Activated effector memory CD4-positive, alpha-beta T cell treated with Interleukin-2 at 50 U/mL for 16 hours (primary cell): ENCODE data around the gene TASOR2.

ENCODE experiments used
- DNase-seq: peaks from one replicate; pipeline ENCODE4 v3.0.0-alpha.2; 2020

Gene TASOR2

DNA sequence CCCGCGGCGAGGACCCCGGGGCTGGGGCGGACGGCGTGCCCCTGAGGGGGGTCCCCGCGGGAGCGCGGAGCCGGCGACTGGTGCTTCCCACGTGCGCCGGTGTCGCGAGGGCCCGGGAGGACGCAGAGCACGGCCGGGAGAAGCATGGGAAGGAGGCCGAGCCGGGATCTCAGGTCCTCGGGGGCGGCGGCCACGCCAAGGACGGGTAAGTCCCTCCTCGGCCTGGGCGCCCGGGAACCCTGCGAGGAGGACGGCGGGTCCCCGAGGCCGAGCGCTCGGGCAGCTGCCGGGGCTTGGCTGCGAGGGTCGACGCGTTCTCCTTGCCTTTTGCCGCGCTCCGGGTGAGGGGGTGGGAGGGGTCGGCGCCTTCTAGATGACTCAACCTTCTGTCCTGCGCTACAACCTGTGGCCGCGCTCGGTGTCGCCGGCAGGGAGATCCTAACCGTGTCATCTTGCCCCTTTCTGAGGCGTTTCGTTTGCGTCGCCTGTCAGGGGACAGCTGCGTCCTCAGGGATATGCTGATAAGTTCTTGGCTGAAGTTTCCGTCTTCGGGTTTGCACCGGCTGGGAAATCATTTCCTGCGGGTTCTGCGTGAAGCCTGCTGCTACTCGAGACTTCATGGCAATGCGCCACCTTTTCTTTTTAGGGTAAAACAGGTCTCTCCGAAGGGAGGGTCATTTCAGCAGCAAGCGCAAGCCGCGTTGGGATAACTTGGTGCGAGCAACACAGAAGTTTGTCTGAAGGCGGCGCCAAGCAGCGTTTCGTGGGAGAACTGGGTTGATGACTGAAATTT is 529 bp downstream of the TASOR2 start:
- DNase-seq: peak; percentile 63

DNA sequence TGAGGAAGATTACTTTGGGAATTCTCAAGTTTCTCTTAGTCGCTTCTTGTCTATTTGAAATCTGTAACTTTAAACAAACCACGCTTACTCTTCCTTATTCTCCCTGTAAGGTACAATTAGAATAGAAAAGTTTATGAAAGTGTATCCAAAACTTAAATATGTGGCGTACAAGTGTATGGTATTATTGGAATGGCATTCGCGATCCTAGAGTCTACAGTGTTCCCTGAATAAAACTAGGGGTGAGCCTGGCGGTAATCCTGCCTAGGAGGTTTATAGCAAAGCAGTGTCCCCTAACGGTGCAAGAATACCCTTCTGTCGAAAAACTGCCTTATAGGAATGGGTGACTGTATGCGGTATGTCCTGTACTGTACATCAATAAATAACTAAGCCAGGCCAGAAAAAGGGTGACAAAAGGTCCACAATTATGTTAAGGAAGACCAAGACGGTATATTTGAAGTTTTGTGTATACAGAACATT is 1.2 kb downstream of the TASOR2 start:
- no peak for DNase-seq

DNA sequence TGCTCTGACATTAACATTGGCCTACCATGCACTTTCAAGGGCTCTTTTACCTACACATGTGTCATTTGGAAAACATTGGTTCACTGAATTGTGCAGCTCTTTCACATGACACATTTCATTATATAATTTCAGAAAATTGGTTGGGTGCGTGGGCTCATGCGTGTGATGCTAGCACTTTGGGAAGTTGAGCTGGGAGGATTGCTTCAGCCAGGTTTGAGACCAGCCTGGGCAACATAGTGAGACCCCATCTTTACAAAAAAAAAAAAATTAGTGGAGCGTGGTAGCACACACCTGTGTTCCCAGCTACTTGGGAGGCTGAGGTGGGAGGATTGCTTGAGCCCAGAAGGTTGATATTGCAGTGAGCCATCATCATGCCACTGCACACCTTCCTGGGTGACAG is 3.9 kb downstream of the TASOR2 start:
- no peak for DNase-seq

DNA sequence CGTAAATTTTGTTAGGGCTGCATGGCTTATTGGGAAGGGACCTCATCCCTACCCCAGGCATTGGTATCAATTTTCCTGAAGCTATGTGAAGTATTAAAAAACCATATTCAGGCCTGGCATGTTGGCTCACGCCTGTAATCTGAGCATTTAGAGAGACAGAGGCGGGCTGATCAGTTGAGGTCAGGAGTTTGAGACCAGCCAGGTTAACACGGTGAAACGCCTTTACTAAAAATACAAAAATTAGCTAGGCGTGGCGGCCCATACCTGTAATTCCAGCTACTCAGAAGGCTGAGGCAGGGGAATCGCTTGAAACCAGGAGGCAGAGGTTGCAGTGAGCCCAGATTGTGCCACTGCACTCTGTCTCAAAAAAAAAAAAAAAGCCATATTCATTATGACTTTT is 7.1 kb downstream of the TASOR2 start:
- DNase-seq: no peak

DNA sequence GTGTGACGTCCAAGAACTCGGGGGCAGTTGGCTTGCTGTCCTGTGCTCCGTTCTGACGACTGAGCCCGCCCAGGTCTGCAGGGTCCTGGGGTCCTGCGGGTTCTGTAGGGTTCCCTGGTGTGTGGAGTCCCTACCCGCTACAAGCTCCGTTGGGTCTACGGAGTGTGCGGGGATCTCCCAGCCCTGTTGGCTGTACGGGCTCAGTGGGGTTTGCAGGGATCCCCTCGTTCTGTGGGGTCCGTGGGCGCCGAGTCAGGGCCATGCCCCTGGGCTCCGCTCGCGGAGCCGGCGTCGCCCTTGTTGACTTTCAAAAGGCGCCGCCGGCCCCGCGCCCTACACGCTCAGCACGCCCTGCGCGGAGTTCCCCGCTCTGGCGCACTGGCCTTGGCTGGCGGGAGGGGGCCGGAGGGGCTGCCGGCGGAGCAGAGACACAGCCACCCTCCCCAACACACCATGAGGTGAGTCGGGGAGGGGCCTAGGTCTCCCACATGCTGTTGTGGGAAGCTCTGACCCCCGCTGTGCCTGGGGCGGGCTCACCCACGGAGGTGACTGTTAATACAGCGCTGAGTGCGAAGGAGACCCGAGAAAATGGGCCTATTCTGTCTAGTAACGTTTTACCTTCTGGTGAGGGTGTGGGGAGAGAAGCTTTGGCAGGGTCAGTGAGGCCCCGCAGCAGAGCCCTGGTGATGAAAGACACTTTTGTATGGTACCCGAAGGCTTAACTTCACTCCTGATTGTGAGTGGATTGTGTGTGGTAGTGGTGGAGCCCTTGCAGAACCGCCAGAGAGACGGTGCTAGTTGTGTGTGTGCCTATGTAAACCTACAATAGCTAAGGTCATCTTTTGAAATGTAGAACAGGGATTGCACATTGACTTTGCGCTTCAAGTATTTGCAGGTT is 8.1 kb downstream of the TASOR2 start:
- DNase-seq: peak; percentile 20

DNA sequence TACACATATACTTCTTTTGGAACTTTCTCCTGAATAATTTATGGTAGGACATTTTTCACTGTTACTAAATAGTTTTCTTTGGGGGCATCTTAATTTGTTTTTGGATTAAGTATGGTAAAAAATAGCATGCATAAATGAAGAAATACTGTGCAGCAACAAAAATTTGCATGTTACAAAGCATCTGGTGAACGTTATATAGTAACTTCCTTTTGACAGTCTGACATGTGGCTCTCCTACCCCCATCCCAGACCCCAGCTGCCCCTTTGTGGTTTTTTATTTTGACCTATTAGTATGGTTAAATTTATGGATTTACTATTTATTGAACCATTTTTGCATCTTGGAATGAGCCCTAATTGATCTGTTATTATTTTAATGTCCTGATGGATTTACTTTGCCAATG is 9.9 kb downstream of the TASOR2 start:
- DNase-seq: no peak

DNA sequence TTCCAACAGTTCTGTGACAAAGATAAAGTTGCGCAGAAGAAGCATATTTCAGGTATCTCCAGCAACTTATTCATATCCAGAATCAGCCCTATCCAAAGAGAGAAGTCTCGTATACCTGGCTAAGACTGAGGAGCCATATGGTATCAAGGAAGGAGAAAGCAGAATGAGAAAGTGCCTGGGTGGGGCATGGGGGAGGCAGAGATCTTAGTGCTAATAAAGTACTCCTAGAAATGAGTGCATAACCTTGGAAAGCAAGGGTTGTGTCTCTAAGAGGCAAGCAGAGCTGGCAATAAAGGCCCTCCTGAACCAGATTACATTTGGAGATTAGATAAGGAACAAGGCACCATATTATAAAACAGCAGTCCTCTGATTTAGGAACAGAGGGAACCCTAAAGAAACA is 12.7 kb downstream of the TASOR2 start:
- no peak for DNase-seq

DNA sequence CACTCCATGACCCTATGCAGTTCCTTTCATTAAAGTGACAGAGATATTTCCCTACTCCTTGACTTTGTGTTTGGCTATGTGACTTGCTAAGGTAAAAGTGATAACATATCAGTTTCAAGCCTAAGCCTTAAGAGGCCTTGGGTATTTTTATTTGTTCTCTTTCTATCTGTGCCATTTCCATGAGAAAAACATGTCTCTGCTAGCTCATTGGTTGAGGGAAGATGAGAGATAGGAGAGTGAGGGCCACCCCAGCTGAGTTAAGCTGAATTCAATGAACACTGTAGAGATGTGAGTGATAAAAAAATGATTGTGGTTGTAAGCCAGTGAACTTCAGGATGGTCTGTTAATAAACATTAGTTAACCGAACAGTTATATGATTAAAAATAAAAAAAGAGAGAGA is 13.4 kb downstream of the TASOR2 start:
- no peak for DNase-seq

DNA sequence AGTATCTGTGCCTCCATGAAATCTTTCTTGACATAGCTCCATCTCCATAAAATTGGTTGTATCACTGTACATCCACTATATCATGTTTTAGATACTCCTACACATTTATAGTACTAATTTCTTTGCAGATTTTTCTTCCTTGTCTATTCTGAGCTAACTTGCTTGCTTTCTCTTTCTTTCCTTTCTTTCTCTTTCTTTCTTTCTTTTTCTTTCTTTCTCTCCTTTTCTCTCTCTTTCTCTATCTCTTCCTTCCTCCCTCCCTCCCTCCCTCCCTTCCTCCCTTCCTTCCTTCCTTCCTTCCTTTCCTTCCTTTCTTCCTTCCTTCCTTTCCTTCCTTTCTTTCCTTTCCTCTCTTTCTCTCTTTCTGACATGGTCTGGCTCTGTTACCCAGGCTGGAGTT is 23.7 kb downstream of the TASOR2 start:
- DNase-seq: no peak

DNA sequence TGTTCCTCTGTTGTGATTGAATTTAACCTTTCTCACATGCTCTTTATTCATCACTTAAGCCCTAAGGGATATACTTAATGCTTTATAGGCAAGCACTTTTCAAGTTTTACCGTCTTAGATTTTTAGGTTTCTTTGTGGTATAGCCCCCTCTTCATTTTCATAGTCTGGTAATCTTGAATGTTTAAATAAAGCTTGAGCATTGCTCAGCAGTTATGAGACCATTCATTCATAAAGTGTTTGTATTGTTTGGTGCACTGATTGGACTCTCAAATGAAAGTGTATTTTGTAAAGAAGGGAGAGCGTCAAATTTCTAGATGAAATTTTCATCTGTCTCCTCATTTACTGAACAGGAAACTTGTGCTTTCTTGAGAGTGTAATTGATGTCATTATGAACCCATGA is 25.2 kb downstream of the TASOR2 start:
- no peak for DNase-seq

DNA sequence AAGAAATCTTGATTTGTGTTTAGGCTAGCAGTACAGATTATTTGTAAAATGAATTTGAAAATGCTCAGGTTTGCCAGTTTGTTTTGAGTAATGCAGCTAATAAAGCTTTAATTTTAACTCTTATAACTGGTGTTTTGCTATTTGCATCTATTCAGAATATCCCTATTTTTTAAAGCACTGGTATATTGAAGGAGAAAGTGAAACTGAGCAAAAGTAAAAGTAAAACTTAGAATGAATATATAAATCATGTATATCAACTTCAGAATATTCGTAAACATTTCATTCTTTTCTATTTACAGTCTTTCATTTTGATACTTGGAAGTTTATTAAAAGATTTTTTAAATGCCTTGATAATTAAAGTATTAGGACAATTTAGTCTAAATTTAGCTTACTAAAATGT is 26.2 kb downstream of the TASOR2 start:
- no peak for DNase-seq

DNA sequence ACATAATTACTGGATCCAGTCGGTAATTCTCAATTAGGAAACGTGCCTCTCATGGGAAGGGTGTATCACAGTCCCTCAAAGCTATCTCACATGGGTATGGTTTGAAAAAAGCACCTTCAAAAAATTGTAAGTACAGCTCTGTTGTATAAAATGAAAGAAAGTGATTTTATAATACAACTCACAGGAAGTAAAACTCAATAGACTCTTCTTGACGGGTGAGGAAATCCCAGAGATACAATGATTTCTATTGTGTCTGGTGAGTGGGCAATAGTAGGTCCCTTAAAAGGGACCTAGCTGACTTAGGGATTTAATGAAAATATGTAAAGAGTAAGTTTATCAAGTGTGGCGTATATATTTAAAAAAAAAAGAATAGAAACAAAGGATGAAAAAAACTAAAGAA is 27.0 kb downstream of the TASOR2 start:
- no peak for DNase-seq

DNA sequence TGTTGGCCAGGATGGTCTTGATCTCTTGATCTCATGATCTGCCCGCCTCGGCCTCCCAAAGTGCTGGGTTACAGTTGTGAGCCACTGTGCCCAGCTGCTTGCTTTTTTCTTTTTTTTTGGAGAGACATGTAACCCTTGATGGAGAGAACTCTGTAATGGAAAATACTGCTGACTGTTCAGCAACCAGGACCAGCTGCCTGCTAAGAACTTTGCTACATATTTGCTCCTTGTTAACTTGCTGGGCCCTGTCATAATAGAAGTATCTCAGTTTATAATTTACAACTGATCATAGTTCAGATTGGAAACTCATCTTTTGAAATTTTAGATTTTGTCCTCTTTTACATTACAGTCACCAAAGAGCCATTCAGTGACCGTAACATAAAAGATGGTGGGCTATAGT is 34.9 kb downstream of the TASOR2 start:
- no peak for DNase-seq

DNA sequence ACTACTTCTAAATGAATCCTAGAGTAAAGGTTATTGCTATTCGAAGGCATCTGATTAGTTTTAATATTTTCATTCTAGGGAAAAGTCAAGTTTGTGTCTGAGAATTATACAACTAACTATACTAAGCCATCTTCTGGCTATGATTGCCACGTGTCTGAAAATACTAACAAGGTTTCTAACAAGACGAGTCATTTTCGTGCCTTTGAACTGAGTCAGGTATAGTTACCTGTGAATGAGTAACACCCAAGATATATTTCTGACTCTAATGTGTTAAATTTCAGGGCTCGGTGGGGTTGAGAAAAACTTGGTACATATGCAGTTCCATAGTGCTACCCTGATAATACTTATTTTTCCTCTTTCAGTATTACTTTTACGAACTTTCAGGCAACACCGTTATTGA is 35.5 kb downstream of the TASOR2 start:
- no peak for DNase-seq

DNA sequence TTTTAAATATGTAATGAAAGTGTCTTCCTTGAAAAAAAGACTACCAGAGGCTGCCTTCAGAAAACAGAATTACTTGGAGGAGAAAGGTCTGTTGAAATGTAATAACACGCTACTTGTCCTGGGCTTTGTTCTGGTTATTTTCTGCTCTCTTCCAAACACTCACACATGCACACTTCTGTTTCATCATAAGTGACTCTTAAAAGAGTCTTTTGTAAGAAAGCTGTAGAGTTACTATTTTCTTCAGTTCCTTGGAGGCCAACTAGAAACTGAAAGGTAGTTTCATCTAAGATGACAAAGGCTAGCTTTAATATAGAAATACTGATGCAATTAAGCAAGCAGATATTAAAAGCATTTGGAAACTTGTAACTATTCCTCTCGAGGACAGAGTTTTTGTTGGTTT is 39.1 kb downstream of the TASOR2 start:
- DNase-seq: no peak

DNA sequence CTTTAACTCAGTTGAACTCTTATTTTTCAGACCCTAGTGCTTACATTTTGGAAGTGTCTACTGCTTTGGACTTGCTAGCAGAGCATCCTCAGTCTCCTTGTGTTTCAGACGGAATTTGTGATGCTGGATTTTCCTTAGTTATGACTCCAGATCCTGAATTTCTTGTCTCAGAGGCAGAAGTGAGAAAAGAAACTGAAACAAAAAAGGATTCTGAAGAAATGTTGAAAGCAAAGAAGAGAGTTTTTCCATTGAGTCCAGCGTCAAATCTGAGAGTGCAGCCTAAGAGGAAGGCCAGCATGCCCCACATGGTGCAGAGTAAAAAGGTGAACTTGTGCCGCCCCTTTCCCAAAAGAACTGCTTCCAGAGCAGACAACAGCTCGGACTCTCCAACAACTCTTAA is 46.1 kb downstream of the TASOR2 start:
- no peak for DNase-seq

DNA sequence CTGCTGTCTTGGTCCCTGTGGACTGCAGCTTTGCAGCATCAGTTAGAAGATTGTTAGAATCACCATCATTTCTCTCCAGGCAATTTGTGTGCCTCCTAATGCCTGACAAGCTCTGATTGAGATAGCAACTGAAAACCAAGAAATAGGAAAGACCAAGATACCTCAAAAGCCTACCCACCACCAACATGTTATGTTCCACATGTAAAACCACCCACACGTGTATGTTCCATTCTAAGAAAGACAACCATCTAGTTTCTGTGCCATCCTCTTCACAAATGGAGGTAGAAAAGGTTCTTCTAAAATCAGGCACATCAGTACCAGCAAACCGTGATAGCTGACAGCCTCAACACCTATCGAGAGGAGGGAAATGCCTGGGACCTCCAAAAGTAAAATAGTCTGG is 46.9 kb downstream of the TASOR2 start:
- DNase-seq: no peak

DNA sequence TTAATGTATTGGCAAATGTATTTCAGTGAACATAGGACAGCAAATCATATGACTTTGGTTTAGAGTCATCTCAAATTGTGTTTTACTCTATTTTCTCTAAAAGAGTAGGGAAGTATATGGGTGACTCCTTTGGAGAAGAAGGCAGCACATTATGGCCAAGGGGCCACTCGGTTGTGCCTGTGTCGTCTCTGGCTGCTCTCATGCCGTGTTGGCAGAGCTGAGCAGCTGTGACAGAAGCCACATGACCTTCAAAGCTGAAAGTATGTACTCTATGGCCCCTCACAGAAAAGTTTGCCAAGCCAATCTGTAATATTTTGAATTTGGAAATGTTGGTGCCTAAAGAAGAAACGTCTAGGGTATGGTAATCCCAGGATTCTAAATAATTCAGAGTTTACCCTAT is 47.5 kb downstream of the TASOR2 start:
- no peak for DNase-seq
